ENCODE measurements around the gene KRTAP20-1. TPM values are rescaled to one million over a fixed set of nuclear protein-coding genes. Genes with fewer than 3 reads are reported as not detected.

The KRTAP20-1 gene, protein sequence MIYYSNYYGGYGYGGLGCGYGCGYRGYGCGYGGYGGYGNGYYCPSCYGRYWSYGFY
- not detected in 2 replicates for total RNA-seq (ENCODE audit: low replicate concordance)

DNA sequence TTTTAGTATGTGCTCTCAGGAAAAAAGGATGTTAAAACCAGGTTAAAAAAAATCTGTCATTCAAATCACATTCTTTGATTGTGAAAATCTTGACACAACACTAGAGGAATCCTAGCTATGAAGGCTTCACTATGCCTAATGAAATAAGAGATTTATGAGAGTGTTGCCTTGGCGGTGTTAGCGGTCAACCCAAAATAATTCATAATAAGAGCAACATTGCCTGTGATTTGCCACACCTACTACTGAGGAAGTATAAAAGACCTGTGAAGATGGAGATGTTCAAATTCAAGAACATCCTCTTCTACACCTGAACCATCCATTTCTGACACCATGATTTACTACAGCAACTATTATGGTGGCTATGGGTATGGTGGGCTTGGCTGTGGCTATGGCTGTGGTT lies at the start of gene KRTAP20-1:
Gene KRTAP20-1, plus strand, starts transcription at position 301 of the 400 bp plus-strand sequence. Its CDS starts 30 bp downstream, at position 331.
- H3K36me3 Mint-ChIP-seq = no peaks in the 10 kb centered on the region
- Histone ChIP-seq H3K27ac (no peak within 1 kb of the TSS), H3K79me2 (ENCODE audit: low read depth) (no peaks in the 10 kb centered on the region), H3K4me3 (no peak within 1 kb of the TSS), H3K27me3 (no peaks in the 10 kb centered on the region), H3K4me1 (no peaks in the 10 kb centered on the region), H3K9me3 (ENCODE audit: low read depth) (peaks cover 32% of the 10 kb centered on the region), H3K9ac (no peak within 1 kb of the TSS), H3K36me3 (no peaks in the 10 kb centered on the region), H2AFZ (replicated peaks) (no peak within 1 kb of the TSS), H4K20me1 (ENCODE audit: low read depth) (no peaks in the 10 kb centered on the region), H3F3A (ENCODE audit: low read depth) (no peaks in the 10 kb centered on the region), H3K4me2 (no peak within 1 kb of the TSS)
- no peaks in the 10 kb centered on the region for H3K4me1 Mint-ChIP-seq
- no peaks in the 10 kb centered on the region for H3K9me3 Mint-ChIP-seq
- H3K4me3 Mint-ChIP-seq = no peak within 1 kb of the TSS
- TF ChIP-seq, protein P1, sequence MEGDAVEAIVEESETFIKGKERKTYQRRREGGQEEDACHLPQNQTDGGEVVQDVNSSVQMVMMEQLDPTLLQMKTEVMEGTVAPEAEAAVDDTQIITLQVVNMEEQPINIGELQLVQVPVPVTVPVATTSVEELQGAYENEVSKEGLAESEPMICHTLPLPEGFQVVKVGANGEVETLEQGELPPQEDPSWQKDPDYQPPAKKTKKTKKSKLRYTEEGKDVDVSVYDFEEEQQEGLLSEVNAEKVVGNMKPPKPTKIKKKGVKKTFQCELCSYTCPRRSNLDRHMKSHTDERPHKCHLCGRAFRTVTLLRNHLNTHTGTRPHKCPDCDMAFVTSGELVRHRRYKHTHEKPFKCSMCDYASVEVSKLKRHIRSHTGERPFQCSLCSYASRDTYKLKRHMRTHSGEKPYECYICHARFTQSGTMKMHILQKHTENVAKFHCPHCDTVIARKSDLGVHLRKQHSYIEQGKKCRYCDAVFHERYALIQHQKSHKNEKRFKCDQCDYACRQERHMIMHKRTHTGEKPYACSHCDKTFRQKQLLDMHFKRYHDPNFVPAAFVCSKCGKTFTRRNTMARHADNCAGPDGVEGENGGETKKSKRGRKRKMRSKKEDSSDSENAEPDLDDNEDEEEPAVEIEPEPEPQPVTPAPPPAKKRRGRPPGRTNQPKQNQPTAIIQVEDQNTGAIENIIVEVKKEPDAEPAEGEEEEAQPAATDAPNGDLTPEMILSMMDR (IDR thresholded peaks at IDR 0.05) = no peak
- TF ChIP-seq EZH2 (IDR thresholded peaks at IDR 0.05) = no peak
- H3K27me3 Mint-ChIP-seq (ENCODE audit: insufficient read depth, low read depth) = no peaks in the 10 kb centered on the region
- DNase-seq (ENCODE audit: low spot score) = no peak
- no peak within 1 kb of the TSS for H3K27ac Mint-ChIP-seq

DNA sequence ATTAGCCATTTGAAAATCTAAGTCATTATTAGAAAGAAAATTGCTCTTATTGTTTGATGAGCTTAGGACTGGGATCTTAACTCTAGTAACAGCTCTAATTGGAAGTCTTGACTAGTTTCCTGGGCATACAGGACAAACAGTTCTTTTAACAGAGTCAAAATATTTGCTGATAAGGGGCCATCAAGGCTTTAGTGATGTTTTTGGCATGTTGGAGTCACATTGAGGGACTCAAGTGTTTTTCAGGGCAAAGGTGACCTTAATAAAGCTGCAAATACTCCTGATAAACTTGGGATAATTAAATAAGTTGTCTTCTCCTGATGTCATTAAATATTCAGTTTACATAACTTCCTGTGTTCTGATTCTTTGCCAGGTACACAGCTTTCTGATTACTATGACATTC lies 48.6 kb upstream of the KRTAP20-1 start:
- Histone ChIP-seq H3K9ac (no peak overlapping the region), H3K27ac (no peak overlapping the region), H3K9me3 (ENCODE audit: low read depth) (no peaks in the 10 kb centered on the region), H3K4me2 (no peak overlapping the region), H2AFZ (replicated peaks) (no peak overlapping the region), H3K79me2 (ENCODE audit: low read depth) (no peaks in the 10 kb centered on the region), H3K4me1 (no peaks in the 10 kb centered on the region), H4K20me1 (ENCODE audit: low read depth) (no peaks in the 10 kb centered on the region), H3K4me3 (no peak overlapping the region), H3K27me3 (no peaks in the 10 kb centered on the region), H3K36me3 (no peaks in the 10 kb centered on the region), H3F3A (ENCODE audit: low read depth) (peaks cover 5% of the 10 kb centered on the region)
- Mint-ChIP-seq H3K4me1 (no peaks in the 10 kb centered on the region), H3K27me3 (ENCODE audit: insufficient read depth, low read depth) (no peaks in the 10 kb centered on the region), H3K9me3 (no peaks in the 10 kb centered on the region), H3K36me3 (no peaks in the 10 kb centered on the region), H3K4me3 (no peak overlapping the region), H3K27ac (no peak overlapping the region)
- DNase-seq (ENCODE audit: low spot score) = no peak
- TF ChIP-seq EZH2phosphoT487 (IDR thresholded peaks at IDR 0.05) = no peak
- TF ChIP-seq, protein P1 (IDR thresholded peaks at IDR 0.05) = no peak
- no peak for TF ChIP-seq EZH2 (IDR thresholded peaks at IDR 0.05)

DNA sequence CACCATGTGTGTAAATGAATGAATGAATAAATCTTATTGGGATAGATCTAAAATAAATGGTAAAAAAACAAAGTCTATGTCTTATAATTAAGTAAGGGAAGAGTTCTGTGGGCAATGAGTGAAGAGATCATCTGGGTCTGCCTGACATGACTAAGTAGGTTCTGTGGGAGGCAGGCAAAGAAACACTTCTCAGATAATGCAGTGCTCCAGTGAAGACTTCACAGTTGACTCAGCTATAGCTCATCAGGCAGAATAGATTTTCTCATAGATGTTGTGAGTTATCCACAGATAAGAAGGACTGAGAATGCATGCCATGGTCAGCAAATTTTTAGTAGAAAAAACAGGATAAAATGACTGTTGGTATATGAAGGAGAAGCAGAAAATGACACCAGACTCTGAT lies 38.5 kb upstream of the KRTAP20-1 start:
- Histone ChIP-seq H3K9me3 (ENCODE audit: low read depth) (no peaks in the 10 kb centered on the region), H3F3A (ENCODE audit: low read depth) (no peaks in the 10 kb centered on the region), H3K4me1 (peaks cover 10% of the 10 kb centered on the region), H3K4me2 (no peak overlapping the region), H3K27me3 (no peaks in the 10 kb centered on the region), H2AFZ (replicated peaks) (no peak overlapping the region), H3K79me2 (ENCODE audit: low read depth) (no peaks in the 10 kb centered on the region), H3K9ac (no peak overlapping the region), H3K27ac (no peak overlapping the region), H3K36me3 (no peaks in the 10 kb centered on the region), H3K4me3 (no peak overlapping the region), H4K20me1 (ENCODE audit: low read depth) (no peaks in the 10 kb centered on the region)
- Mint-ChIP-seq H3K36me3 (no peaks in the 10 kb centered on the region), H3K9me3 (no peaks in the 10 kb centered on the region), H3K27ac (no peak overlapping the region), H3K4me3 (no peak overlapping the region), H3K27me3 (ENCODE audit: insufficient read depth, low read depth) (no peaks in the 10 kb centered on the region), H3K4me1 (peaks cover under 1% of the 10 kb centered on the region)
- DNase-seq (ENCODE audit: low spot score) = no peak
- TF ChIP-seq EZH2 (IDR thresholded peaks at IDR 0.05) (no peak), EZH2phosphoT487 (IDR thresholded peaks at IDR 0.05) (no peak)
- TF ChIP-seq, protein P1 (IDR thresholded peaks at IDR 0.05) = no peak
